ENCODE measurements around the gene DLST. TPM values are rescaled to one million over a fixed set of nuclear protein-coding genes. Genes with fewer than 3 reads are reported as not detected.

The DLST gene
- total and polyA plus RNA-seq, 4 donors = 34.7 to 80.3 (median 72.7) TPM

- intact Hi-C loops (cut with DNase I) = loop anchor here (5.0 kb wide), 2 partner anchors 33 to 173 kb away; no protein-coding TSS in a partner anchor
- ATAC-seq (ENCODE audit: low FRiP score) = peak; percentile 78
- no peak overlapping the region for H3K27ac ChIP-seq (ENCODE audit: low read depth in 1 of 2, low read length in 2 of 2)
These were observed 32.4 kb downstream of the DLST start for GRCh38 chr14:74913986-74914573.

DNA sequence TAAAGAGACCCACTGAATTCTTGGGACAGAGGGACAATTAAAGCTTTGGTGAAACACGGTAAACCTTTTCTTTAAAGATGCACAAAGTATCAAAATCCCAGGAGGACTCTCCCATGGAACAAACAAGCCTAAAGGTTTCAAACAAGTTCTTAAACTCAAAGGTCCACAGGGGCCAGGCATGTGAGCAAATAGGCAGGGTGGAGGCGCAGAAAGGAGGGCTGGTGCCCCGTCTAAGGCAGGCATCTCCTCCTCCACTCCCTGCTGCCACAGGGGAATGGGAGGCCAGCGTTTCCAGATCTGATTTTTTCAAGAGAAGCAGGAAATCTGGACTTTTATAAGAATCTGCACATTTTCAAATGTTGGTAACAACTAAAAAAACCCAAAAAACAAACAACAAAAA, 33.7 kb downstream of the DLST start:
- DNase-seq (peak in 1 of 2 donors; percentile 37), ATAC-seq (ENCODE audit: low FRiP score) (no peak)
- no peaks in the 10 kb centered on the region for H3K36me3 ChIP-seq (ENCODE audit: control insufficient read depth in 1 of 2, insufficient read depth in 2 of 2, low read length in 1 of 2)
- 88 to 89% methylated on average over 4 of the region's 4 CpGs for WGBS, 2 donors
- no peaks in the 10 kb centered on the region for H3K4me1 ChIP-seq (ENCODE audit: control insufficient read depth in 1 of 2, insufficient read depth in 2 of 2, low read length in 2 of 2)
- intact Hi-C loops (cut with DNase I) = no loop called here
- H3K4me3 ChIP-seq (ENCODE audit: low read length in 2 of 2) = no peak overlapping the region
- no peaks in the 10 kb centered on the region for H3K27me3 ChIP-seq (ENCODE audit: control insufficient read depth in 1 of 2, insufficient read depth in 2 of 2, low read length in 1 of 2)
- H3K27ac ChIP-seq (ENCODE audit: low read depth in 1 of 2, low read length in 2 of 2) = no peak overlapping the region
- H3K9me3 ChIP-seq (ENCODE audit: control insufficient read depth, low read length) = no peaks in the 10 kb centered on the region

More at GRCh38 chr14:74913986-74914573, 32.4 kb downstream of the DLST start:
- H3K36me3 ChIP-seq (ENCODE audit: control insufficient read depth in 1 of 2, insufficient read depth in 2 of 2, low read length in 1 of 2) = no peaks in the 10 kb centered on the region
- no peaks in the 10 kb centered on the region for H3K9me3 ChIP-seq (ENCODE audit: control insufficient read depth, low read length)
- no peaks in the 10 kb centered on the region for H3K27me3 ChIP-seq (ENCODE audit: control insufficient read depth in 1 of 2, insufficient read depth in 2 of 2, low read length in 1 of 2)
- WGBS, 2 donors = 31 to 32% methylated on average over 6 of the region's 6 CpGs
- peak; percentile 30 to 86 for DNase-seq
- no peak overlapping the region for H3K4me3 ChIP-seq (ENCODE audit: low read length in 2 of 2)
- no peaks in the 10 kb centered on the region for H3K4me1 ChIP-seq (ENCODE audit: control insufficient read depth in 1 of 2, insufficient read depth in 2 of 2, low read length in 2 of 2)

- DNase-seq (peak in 1 of 2 donors; percentile 71), ATAC-seq (ENCODE audit: low FRiP score) (no peak)
- H3K27me3 ChIP-seq (ENCODE audit: control insufficient read depth in 1 of 2, insufficient read depth in 2 of 2, low read length in 1 of 2) = no peaks in the 10 kb centered on the region
- no peaks in the 10 kb centered on the region for H3K9me3 ChIP-seq (ENCODE audit: control insufficient read depth, low read length)
- H3K36me3 ChIP-seq (ENCODE audit: control insufficient read depth in 1 of 2, insufficient read depth in 2 of 2, low read length in 1 of 2) = no peaks in the 10 kb centered on the region
- WGBS, 2 donors = 50 to 56% methylated on average over 7 of the region's 7 CpGs
- H3K4me1 ChIP-seq (ENCODE audit: control insufficient read depth in 1 of 2, insufficient read depth in 2 of 2, low read length in 2 of 2) = no peaks in the 10 kb centered on the region
- no peak overlapping the region for H3K4me3 ChIP-seq (ENCODE audit: low read length in 2 of 2)
- intact Hi-C loops (cut with DNase I) = no loop called here
- H3K27ac ChIP-seq (ENCODE audit: low read depth in 1 of 2, low read length in 2 of 2) = no peak overlapping the region
These were observed 34.1 kb downstream of the DLST start for GRCh38 chr14:74915826-74916225.

GRCh38 chr14:74917178-74917543, 35.4 kb downstream of the DLST start:
- no peak overlapping the region for H3K27ac ChIP-seq (ENCODE audit: low read depth in 1 of 2, low read length in 2 of 2)
- no peaks in the 10 kb centered on the region for H3K27me3 ChIP-seq (ENCODE audit: control insufficient read depth in 1 of 2, insufficient read depth in 2 of 2, low read length in 1 of 2)
- H3K4me3 ChIP-seq (ENCODE audit: low read length in 2 of 2) = no peak overlapping the region
- intact Hi-C loops (cut with DNase I) = loop anchor here in 1 of 2 donors (1.0 kb wide), 1 partner anchor 171 kb away; no protein-coding TSS in a partner anchor
- DNase-seq = peak in 1 of 2 donors; percentile 56
- H3K4me1 ChIP-seq (ENCODE audit: control insufficient read depth in 1 of 2, insufficient read depth in 2 of 2, low read length in 2 of 2) = no peaks in the 10 kb centered on the region
- H3K36me3 ChIP-seq (ENCODE audit: control insufficient read depth in 1 of 2, insufficient read depth in 2 of 2, low read length in 1 of 2) = no peaks in the 10 kb centered on the region
- WGBS, 2 donors = 87 to 91% methylated on average over 5 of the region's 5 CpGs
- ATAC-seq (ENCODE audit: low FRiP score) = no peak
- no peaks in the 10 kb centered on the region for H3K9me3 ChIP-seq (ENCODE audit: control insufficient read depth, low read length)

- intact Hi-C loops (cut with DNase I) = loop anchor here in 1 of 2 donors (1.0 kb wide), 1 partner anchor 171 kb away; no protein-coding TSS in a partner anchor
These were observed 35.9 kb downstream of the DLST start for GRCh38 chr14:74917646-74918081.

DNA sequence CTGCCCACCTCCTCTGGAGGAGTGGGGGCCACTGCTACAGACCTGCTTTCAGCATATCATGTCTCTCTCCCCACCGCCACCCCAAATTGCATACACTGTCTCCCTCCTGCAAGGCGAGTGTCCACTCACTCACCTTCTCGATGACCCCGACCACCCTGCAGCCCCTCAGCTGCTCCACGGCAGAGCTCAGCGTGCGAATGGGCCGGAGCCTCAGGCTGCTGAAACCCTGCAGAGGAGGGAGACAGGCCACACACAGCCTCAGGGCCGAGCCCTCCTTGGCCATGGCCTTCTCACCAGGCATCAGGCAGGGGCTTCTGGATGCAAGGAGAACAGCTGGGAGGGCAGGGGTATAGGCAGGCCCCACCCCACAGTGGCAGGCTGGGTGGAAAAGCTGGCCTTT, 36.7 kb downstream of the DLST start:
- H3K27me3 ChIP-seq (ENCODE audit: control insufficient read depth in 1 of 2, insufficient read depth in 2 of 2, low read length in 1 of 2) = no peaks in the 10 kb centered on the region
- no peaks in the 10 kb centered on the region for H3K4me1 ChIP-seq (ENCODE audit: control insufficient read depth in 1 of 2, insufficient read depth in 2 of 2, low read length in 2 of 2)
- H3K4me3 ChIP-seq (ENCODE audit: low read length in 2 of 2) = no peak overlapping the region
- peak in 1 of 2 donors; percentile 64 for DNase-seq
- ATAC-seq (ENCODE audit: low FRiP score) = no peak
- WGBS, 2 donors = 94 to 95% methylated on average over 9 of the region's 9 CpGs
- intact Hi-C loops (cut with DNase I) = no loop called here
- no peak overlapping the region for H3K27ac ChIP-seq (ENCODE audit: low read depth in 1 of 2, low read length in 2 of 2)
- no peaks in the 10 kb centered on the region for H3K36me3 ChIP-seq (ENCODE audit: control insufficient read depth in 1 of 2, insufficient read depth in 2 of 2, low read length in 1 of 2)
- H3K9me3 ChIP-seq (ENCODE audit: control insufficient read depth, low read length) = no peaks in the 10 kb centered on the region

More at GRCh38 chr14:74917646-74918081, 35.9 kb downstream of the DLST start:
- H3K27me3 ChIP-seq (ENCODE audit: control insufficient read depth in 1 of 2, insufficient read depth in 2 of 2, low read length in 1 of 2) = no peaks in the 10 kb centered on the region
- H3K27ac ChIP-seq (ENCODE audit: low read depth in 1 of 2, low read length in 2 of 2) = peak overlapping the region in 1 of 2 donors; percentile 4
- H3K9me3 ChIP-seq (ENCODE audit: control insufficient read depth, low read length) = no peaks in the 10 kb centered on the region
- no peaks in the 10 kb centered on the region for H3K4me1 ChIP-seq (ENCODE audit: control insufficient read depth in 1 of 2, insufficient read depth in 2 of 2, low read length in 2 of 2)
- peak; percentile 84 to 86 for DNase-seq
- H3K4me3 ChIP-seq (ENCODE audit: low read length in 2 of 2) = no peak overlapping the region
- peak; percentile 67 for ATAC-seq (ENCODE audit: low FRiP score)
- 4 to 9% methylated on average over 13 of the region's 13 CpGs for WGBS, 2 donors
- no peaks in the 10 kb centered on the region for H3K36me3 ChIP-seq (ENCODE audit: control insufficient read depth in 1 of 2, insufficient read depth in 2 of 2, low read length in 1 of 2)

- Histone ChIP-seq H3K4me1 (ENCODE audit: control insufficient read depth in 1 of 2, insufficient read depth in 2 of 2, low read length in 2 of 2) (no peaks in the 10 kb centered on the region), H3K27me3 (ENCODE audit: control insufficient read depth in 1 of 2, insufficient read depth in 2 of 2, low read length in 1 of 2) (no peaks in the 10 kb centered on the region), H3K4me3 (ENCODE audit: low read length in 2 of 2) (no peak overlapping the region), H3K27ac (ENCODE audit: low read depth in 1 of 2, low read length in 2 of 2) (no peak overlapping the region), H3K9me3 (ENCODE audit: control insufficient read depth, low read length) (no peaks in the 10 kb centered on the region), H3K36me3 (ENCODE audit: control insufficient read depth in 1 of 2, insufficient read depth in 2 of 2, low read length in 1 of 2) (no peaks in the 10 kb centered on the region)
- ATAC-seq (ENCODE audit: low FRiP score) = no peak
- DNase-seq = peak in 1 of 2 donors; percentile 69
- intact Hi-C loops (cut with DNase I) = no loop called here
- WGBS, 2 donors = 91 to 92% methylated on average over 22 of the region's 22 CpGs
These were observed 37.9 kb downstream of the DLST start for GRCh38 chr14:74919421-74920165.

DNA sequence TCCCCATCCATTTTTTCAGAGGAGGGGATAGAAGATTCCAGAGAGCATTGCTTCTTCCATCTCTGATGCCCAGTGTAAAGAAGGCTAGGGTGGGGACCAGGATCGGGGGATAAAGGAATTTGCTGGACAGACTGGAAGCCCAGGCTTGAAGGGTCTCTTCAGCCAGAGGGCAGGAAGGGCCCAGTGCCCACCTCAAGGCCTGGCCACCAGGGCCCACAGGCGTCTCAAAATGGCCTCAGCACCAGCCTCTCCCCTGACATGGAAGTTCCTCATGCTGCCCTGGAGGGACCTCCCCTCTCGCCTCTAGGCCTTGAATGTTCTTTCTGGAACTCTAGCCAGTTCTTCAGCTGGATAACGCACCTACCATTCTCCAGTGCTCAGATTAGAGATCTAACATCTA, 38.6 kb downstream of the DLST start:
- DNase-seq = peak in 1 of 2 donors; percentile 36
- H3K9me3 ChIP-seq (ENCODE audit: control insufficient read depth, low read length) = no peaks in the 10 kb centered on the region
- H3K4me3 ChIP-seq (ENCODE audit: low read length in 2 of 2) = no peak overlapping the region
- no peaks in the 10 kb centered on the region for H3K4me1 ChIP-seq (ENCODE audit: control insufficient read depth in 1 of 2, insufficient read depth in 2 of 2, low read length in 2 of 2)
- no peaks in the 10 kb centered on the region for H3K27me3 ChIP-seq (ENCODE audit: control insufficient read depth in 1 of 2, insufficient read depth in 2 of 2, low read length in 1 of 2)
- intact Hi-C loops (cut with DNase I) = no loop called here
- whole genome bisulfite sequencing, 2 donors = 92 to 93% methylated on average over 4 of the region's 4 CpGs
- H3K36me3 ChIP-seq (ENCODE audit: control insufficient read depth in 1 of 2, insufficient read depth in 2 of 2, low read length in 1 of 2) = no peaks in the 10 kb centered on the region
- ATAC-seq (ENCODE audit: low FRiP score) = no peak
- H3K27ac ChIP-seq (ENCODE audit: low read depth in 1 of 2, low read length in 2 of 2) = no peak overlapping the region

Data from aorta (tissue), 5 donors.